Pulmonary artery endothelial cell (primary cell): Measurements from ENCODE around the gene GAGE2A. TPM values are rescaled to one million over a fixed set of nuclear protein-coding genes. Genes with fewer than 3 reads are reported as not detected.
"Not testable (repeated sequence)": the region's sequence is repeated elsewhere in the genome, so short reads cannot be mapped to it uniquely, and the experiment has no call there.

Experiments used
- DNase-seq: peaks from one replicate; pipeline ENCODE4 v3.0.0-alpha.2; 2011; ENCODE audit warnings: low read depth, low spot score
- total RNA-seq: library from RNA; depleted of rRNA; stranded (reverse); fragments of >200 nt; gene quantifications from 2 replicates; pipeline ENCODE4 v1.2.3, GENCODE V29; 2014

Gene GAGE2A
- total RNA-seq: not detected in 2 replicates

GRCh38 chrX:49589196-49589595 lies at the start of gene GAGE2A:
GAGE2A (plus strand) TSS chrX:49589496; CDS start chrX:49590651, 1,155 bp downstream.
- DNase-seq: not testable (repeated sequence)

- not testable (repeated sequence) for DNase-seq
Observed at GRCh38 chrX:49541433-49541832, 47.9 kb upstream of the GAGE2A start, which contains the start of gene GAGE12D. GAGE12D (plus strand) TSS chrX:49541733; CDS start chrX:49542888, 1,155 bp downstream.

GRCh38 chrX:49550989-49551388 lies 38.3 kb upstream of the GAGE2A start, which contains the start of gene GAGE12E:
GAGE12E (plus strand) TSS chrX:49551289; CDS start chrX:49552444, 1,155 bp downstream.
- DNase-seq: not testable (repeated sequence)

GRCh38 chrX:49560542-49560941 lies 28.8 kb upstream of the GAGE2A start, which contains the start of gene GAGE12F:
GAGE12F (plus strand) TSS chrX:49560842; CDS start chrX:49561997, 1,155 bp downstream.
- not testable (repeated sequence) for DNase-seq

GRCh38 chrX:49568728-49569127 lies 20.6 kb upstream of the GAGE2A start:
- not testable (repeated sequence) for DNase-seq

GRCh38 chrX:49569152-49569551 lies 20.1 kb upstream of the GAGE2A start:
- not testable (repeated sequence) for DNase-seq

GRCh38 chrX:49570100-49570499 lies 19.2 kb upstream of the GAGE2A start, which contains the start of gene GAGE12G:
GAGE12G (plus strand) TSS chrX:49570400; CDS start chrX:49571555, 1,155 bp downstream.
- not testable (repeated sequence) for DNase-seq

GRCh38 chrX:49579649-49580048 lies 9.6 kb upstream of the GAGE2A start, which contains the start of gene GAGE12H:
GAGE12H (plus strand) TSS chrX:49579949; CDS start chrX:49581104, 1,155 bp downstream.
- not testable (repeated sequence) for DNase-seq

- DNase-seq: not testable (repeated sequence)
Observed at GRCh38 chrX:49589769-49590478, 628 bp downstream of the GAGE2A start.

GRCh38 chrX:49590488-49590887 lies 1.2 kb downstream of the GAGE2A start:
- DNase-seq: not testable (repeated sequence)

GRCh38 chrX:49598720-49599119 lies 9.4 kb downstream of the GAGE2A start, which contains the start of gene GAGE1:
GAGE1 (plus strand) TSS chrX:49599020; CDS start chrX:49600175, 1,155 bp downstream.
- not testable (repeated sequence) for DNase-seq

- DNase-seq: no peak
Observed at GRCh38 chrX:49610718-49611310, 21.5 kb downstream of the GAGE2A start.

GRCh38 chrX:49618574-49618973 lies 29.3 kb downstream of the GAGE2A start:
- DNase-seq: no peak

GRCh38 chrX:49627086-49627777 lies 37.9 kb downstream of the GAGE2A start:
- DNase-seq: no peak

GRCh38 chrX:49644991-49645637 lies 55.8 kb downstream of the GAGE2A start:
- DNase-seq: no peak

Other genes with a start within 250 kb of the GAGE2A start
- not detected in 2 replicates for gene GAGE12C, start 57.3 kb upstream of the GAGE2A start, total RNA-seq
- not detected in 2 replicates for gene GAGE12D, start 47.8 kb upstream of the GAGE2A start, total RNA-seq
- not detected in 2 replicates for gene GAGE12E, start 38.2 kb upstream of the GAGE2A start, total RNA-seq
- gene GAGE12F, start 28.7 kb upstream of the GAGE2A start, total RNA-seq: not detected in 2 replicates
- gene GAGE12G, start 19.1 kb upstream of the GAGE2A start, total RNA-seq: not detected in 2 replicates
- not detected in 2 replicates for gene GAGE12H, start 9.5 kb upstream of the GAGE2A start, total RNA-seq
- gene GAGE1, start 9.5 kb downstream of the GAGE2A start, total RNA-seq: not detected in 2 replicates
- not detected in 2 replicates for gene PAGE1, start 106.5 kb downstream of the GAGE2A start, total RNA-seq
- not detected in 2 replicates for gene PAGE4, start 239.8 kb downstream of the GAGE2A start, total RNA-seq